Astrocyte (in vitro differentiated cells and primary cell): Measurements from ENCODE around the gene CSAD. TPM values are rescaled to one million over a fixed set of nuclear protein-coding genes. Genes with fewer than 3 reads are reported as not detected.
"Not testable (repeated sequence)": the region's sequence is repeated elsewhere in the genome, so short reads cannot be mapped to it uniquely, and the experiment has no call there.

Experiments
- DNase-seq: peaks from one replicate; pipeline ENCODE4 v3.0.0-alpha.2; 2010; ENCODE audit warnings: low read depth
- FAIRE-seq: peaks from 2 replicates; lab custom pipeline; 2011; peaks lifted over from hg19 to GRCh38; lab: Jason Lieb, UNC
- H2AFZ ChIP-seq: 2 replicates; pipeline ENCODE4 v1.6.0; 2012; ENCODE audit warnings: low read depth, low read length, inconsistent platforms
- H3K27ac ChIP-seq: 2 replicates; pipeline ENCODE4 v1.5.1; 2011; ENCODE audit warnings: low read depth, low read length, inconsistent platforms
- H3K27me3 ChIP-seq: 2 replicates; pipeline ENCODE4 v1.6.0; 2011; ENCODE audit warnings: low read length, inconsistent platforms; ENCODE audit not compliant: insufficient read depth
- H3K36me3 ChIP-seq: 2 replicates; pipeline ENCODE4 v1.5.1; 2011; ENCODE audit warnings: low read length, inconsistent platforms; ENCODE audit not compliant: insufficient read depth
- H3K4me1 ChIP-seq: 2 replicates; pipeline ENCODE4 v1.5.1; 2011; ENCODE audit warnings: low read length, inconsistent platforms; ENCODE audit not compliant: insufficient read depth
- H3K4me2 ChIP-seq: 2 replicates; pipeline ENCODE4 v1.6.0; 2012; ENCODE audit warnings: low read length, inconsistent platforms
- H3K4me3 ChIP-seq: 2 replicates; pipeline ENCODE4 v1.5.1; 2011; ENCODE audit warnings: low read depth, mild to moderate bottlenecking, low read length, inconsistent platforms; ENCODE audit not compliant: insufficient read depth
- H3K79me2 ChIP-seq: 2 replicates; pipeline ENCODE4 v1.6.0; 2012; ENCODE audit warnings: mild to moderate bottlenecking, low read length, inconsistent platforms; ENCODE audit not compliant: insufficient read depth
- H3K9ac ChIP-seq: 2 replicates; pipeline ENCODE4 v1.6.0; 2012; ENCODE audit warnings: mild to moderate bottlenecking, low read length, inconsistent platforms
- H3K9me3 ChIP-seq: 2 replicates; pipeline ENCODE4 v1.5.1; 2012; ENCODE audit warnings: low read depth, mild to moderate bottlenecking, low read length, inconsistent platforms; ENCODE audit not compliant: insufficient read depth
- H4K20me1 ChIP-seq: 2 replicates; pipeline ENCODE4 v1.6.0; 2012; ENCODE audit warnings: low read length, inconsistent platforms; ENCODE audit not compliant: insufficient read depth
- H3K27ac Mint-ChIP-seq: one replicate; pipeline ENCODE4 v1.8.0; 2021; ENCODE audit warnings: mild to moderate bottlenecking, mixed read lengths; ENCODE audit not compliant: unreplicated experiment
- H3K27me3 Mint-ChIP-seq: one replicate; pipeline ENCODE4 v1.8.0; 2021; ENCODE audit warnings: low read depth, mixed read lengths; ENCODE audit not compliant: unreplicated experiment
- H3K36me3 Mint-ChIP-seq: one replicate; pipeline ENCODE4 v1.8.0; 2021; ENCODE audit warnings: low read depth, mixed read lengths; ENCODE audit not compliant: unreplicated experiment
- H3K4me1 Mint-ChIP-seq: one replicate; pipeline ENCODE4 v1.8.0; 2021; ENCODE audit warnings: low read depth, mixed read lengths; ENCODE audit not compliant: unreplicated experiment
- H3K4me3 Mint-ChIP-seq: one replicate; pipeline ENCODE4 v1.8.0; 2021; ENCODE audit warnings: mild to moderate bottlenecking, moderate library complexity, mixed read lengths; ENCODE audit not compliant: unreplicated experiment
- H3K9me3 Mint-ChIP-seq: one replicate; pipeline ENCODE4 v1.8.0; 2021; ENCODE audit warnings: mild to moderate bottlenecking, mixed read lengths; ENCODE audit not compliant: unreplicated experiment
- EZH2 ChIP-seq: IDR thresholded peaks from 2 replicates; pipeline ENCODE4 v1.6.1; 2012; ENCODE audit warnings: mild to moderate bottlenecking, low read length, inconsistent platforms; ENCODE audit not compliant: insufficient read depth
- total RNA-seq: library from RNA; stranded (reverse); gene quantifications from 2 replicates; pipeline ENCODE4 v1.2.1, GENCODE V29; 2021
- TF ChIP-seq, protein P1 (sequence below): IDR thresholded peaks from 2 replicates; pipeline ENCODE4 v1.5.1; 2011; ENCODE audit warnings: low read depth, mild to moderate bottlenecking, inconsistent platforms, low read length, moderate library complexity; ENCODE audit not compliant: insufficient read depth

The CSAD gene
- total RNA-seq, 1 donor from 2014 or later, result 19.4 TPM

- Mint-ChIP-seq H3K4me3 (peak overlapping the region; percentile 95), H3K4me1 (peaks cover 18% of the 10 kb centered on the region), H3K27ac (peak overlapping the region; percentile 67), H3K9me3 (no peaks in the 10 kb centered on the region), H3K27me3 (no peaks in the 10 kb centered on the region), H3K36me3 (peaks cover 33% of the 10 kb centered on the region)
- Histone ChIP-seq H3K79me2 (peaks cover 40% of the 10 kb centered on the region), H4K20me1 (peaks cover 45% of the 10 kb centered on the region), H3K27ac (no peak overlapping the region), H3K4me1 (peaks cover 30% of the 10 kb centered on the region), H3K4me2 (peak overlapping the region; percentile 96), H3K9ac (no peak overlapping the region), H2AFZ (no peak overlapping the region), H3K9me3 (no peaks in the 10 kb centered on the region), H3K27me3 (no peaks in the 10 kb centered on the region), H3K36me3 (peaks cover 33% of the 10 kb centered on the region), H3K4me3 (peak overlapping the region; percentile 79)
- FAIRE-seq (no peak), DNase-seq (no peak)
- TF ChIP-seq, protein P1, sequence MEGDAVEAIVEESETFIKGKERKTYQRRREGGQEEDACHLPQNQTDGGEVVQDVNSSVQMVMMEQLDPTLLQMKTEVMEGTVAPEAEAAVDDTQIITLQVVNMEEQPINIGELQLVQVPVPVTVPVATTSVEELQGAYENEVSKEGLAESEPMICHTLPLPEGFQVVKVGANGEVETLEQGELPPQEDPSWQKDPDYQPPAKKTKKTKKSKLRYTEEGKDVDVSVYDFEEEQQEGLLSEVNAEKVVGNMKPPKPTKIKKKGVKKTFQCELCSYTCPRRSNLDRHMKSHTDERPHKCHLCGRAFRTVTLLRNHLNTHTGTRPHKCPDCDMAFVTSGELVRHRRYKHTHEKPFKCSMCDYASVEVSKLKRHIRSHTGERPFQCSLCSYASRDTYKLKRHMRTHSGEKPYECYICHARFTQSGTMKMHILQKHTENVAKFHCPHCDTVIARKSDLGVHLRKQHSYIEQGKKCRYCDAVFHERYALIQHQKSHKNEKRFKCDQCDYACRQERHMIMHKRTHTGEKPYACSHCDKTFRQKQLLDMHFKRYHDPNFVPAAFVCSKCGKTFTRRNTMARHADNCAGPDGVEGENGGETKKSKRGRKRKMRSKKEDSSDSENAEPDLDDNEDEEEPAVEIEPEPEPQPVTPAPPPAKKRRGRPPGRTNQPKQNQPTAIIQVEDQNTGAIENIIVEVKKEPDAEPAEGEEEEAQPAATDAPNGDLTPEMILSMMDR, result no peak
- no peak for TF ChIP-seq EZH2
Measured at GRCh38 chr12:53181935-53182334, 1.2 kb upstream of the CSAD start.

GRCh38 chr12:53180931-53181645 is 363 bp upstream of the CSAD start:
- peaks cover 25% of the 10 kb centered on the region for H3K36me3 ChIP-seq
- peaks cover 18% of the 10 kb centered on the region for H3K4me1 Mint-ChIP-seq
- H3K36me3 Mint-ChIP-seq, result peaks cover 30% of the 10 kb centered on the region
- H4K20me1 ChIP-seq, result peaks cover 45% of the 10 kb centered on the region
- peak overlapping the region; percentile 67 for H3K27ac Mint-ChIP-seq
- peaks cover 40% of the 10 kb centered on the region for H3K79me2 ChIP-seq
- H3K27ac ChIP-seq, result peak overlapping the region; percentile 94
- TF ChIP-seq, protein P1, result no peak
- TF ChIP-seq EZH2, result no peak
- peak overlapping the region; percentile 96 for H3K4me2 ChIP-seq
- H3K9me3 Mint-ChIP-seq, result no peaks in the 10 kb centered on the region
- H3K4me3 ChIP-seq, result peak overlapping the region; percentile 79
- peak overlapping the region; percentile 95 for H3K4me3 Mint-ChIP-seq
- H3K9ac ChIP-seq, result peak overlapping the region; percentile 93
- no peaks in the 10 kb centered on the region for H3K27me3 ChIP-seq
- no peaks in the 10 kb centered on the region for H3K27me3 Mint-ChIP-seq
- peak overlapping the region; percentile 67 for H2AFZ ChIP-seq
- H3K9me3 ChIP-seq, result no peaks in the 10 kb centered on the region
- peak; percentile 58 for DNase-seq
- H3K4me1 ChIP-seq, result peaks cover 30% of the 10 kb centered on the region
- no peak for FAIRE-seq

- H3K27me3 Mint-ChIP-seq, result no peaks in the 10 kb centered on the region
- H2AFZ ChIP-seq, result peak overlapping the region; percentile 96
- H3K36me3 ChIP-seq, result peaks cover 15% of the 10 kb centered on the region
- H3K27ac ChIP-seq, result peak overlapping the region; percentile 94
- peak overlapping the region; percentile 88 for H3K4me3 Mint-ChIP-seq
- H4K20me1 ChIP-seq, result peaks cover 33% of the 10 kb centered on the region
- H3K9me3 ChIP-seq, result no peaks in the 10 kb centered on the region
- peak overlapping the region; percentile 93 for H3K9ac ChIP-seq
- FAIRE-seq, result no peak
- peaks cover 38% of the 10 kb centered on the region for H3K79me2 ChIP-seq
- peak overlapping the region; percentile 79 for H3K4me3 ChIP-seq
- peak overlapping the region; percentile 96 for H3K4me2 ChIP-seq
- H3K4me1 Mint-ChIP-seq, result peaks cover 24% of the 10 kb centered on the region
- peak overlapping the region; percentile 98 for H3K27ac Mint-ChIP-seq
- TF ChIP-seq, protein P1, result no peak
- TF ChIP-seq EZH2, result no peak
- peaks cover 34% of the 10 kb centered on the region for H3K4me1 ChIP-seq
- H3K9me3 Mint-ChIP-seq, result no peaks in the 10 kb centered on the region
- H3K27me3 ChIP-seq, result no peaks in the 10 kb centered on the region
- DNase-seq, result no peak
- peaks cover 18% of the 10 kb centered on the region for H3K36me3 Mint-ChIP-seq
Measured at GRCh38 chr12:53179687-53180219, 972 bp downstream of the CSAD start.

DNA sequence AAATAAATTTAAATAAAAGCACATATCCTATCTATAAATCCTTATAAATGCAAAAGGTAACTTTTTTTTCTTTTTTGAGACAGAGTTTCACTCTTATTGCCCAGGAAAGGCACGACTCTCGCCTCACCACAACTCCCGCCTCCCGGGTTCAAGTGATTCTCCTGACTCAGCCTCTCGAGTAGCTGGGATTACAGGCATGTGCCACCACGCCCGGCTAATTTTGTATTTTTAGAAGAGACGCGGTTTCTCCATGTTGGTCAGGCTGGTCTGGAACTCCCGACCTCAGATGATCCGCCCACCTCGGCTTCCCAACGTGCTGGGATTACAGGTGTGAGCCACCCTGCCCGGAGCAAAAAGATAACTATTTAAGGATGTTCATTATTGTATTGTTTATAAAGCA is 1.9 kb downstream of the CSAD start:
- H3K27ac ChIP-seq, H3K9me3 ChIP-seq, H3K4me3 ChIP-seq, H3K9me3 Mint-ChIP-seq, H3K27me3 Mint-ChIP-seq, FAIRE-seq, DNase-seq, H3K27me3 ChIP-seq, H3K9ac ChIP-seq, H2AFZ ChIP-seq, H3K4me2 ChIP-seq: not testable (repeated sequence)
- Mint-ChIP-seq H3K4me3 (peak overlapping the region; percentile 88), H3K4me1 (peaks cover 24% of the 10 kb centered on the region), H3K27ac (peak overlapping the region; percentile 72), H3K36me3 (peaks cover 15% of the 10 kb centered on the region)
- peaks cover 35% of the 10 kb centered on the region for H3K4me1 ChIP-seq
- peaks cover 24% of the 10 kb centered on the region for H4K20me1 ChIP-seq
- peaks cover 14% of the 10 kb centered on the region for H3K36me3 ChIP-seq
- peaks cover 33% of the 10 kb centered on the region for H3K79me2 ChIP-seq
